HL-60/S4 treated with phorbol 12-myristate 13-acetate at 8.2 ng/mL for 4 days and 3 days (cell line): ENCODE measurements around the gene MEP1A.

Experiments used
- in situ Hi-C: fragments of 300-500 bp; cut with MboI; formaldehyde crosslinking; loops from 2 replicates; pipeline ENCODE4 v1.15.0; 2022; ENCODE audit warnings: low sequenced_read_pairs

MEP1A gene

DNA sequence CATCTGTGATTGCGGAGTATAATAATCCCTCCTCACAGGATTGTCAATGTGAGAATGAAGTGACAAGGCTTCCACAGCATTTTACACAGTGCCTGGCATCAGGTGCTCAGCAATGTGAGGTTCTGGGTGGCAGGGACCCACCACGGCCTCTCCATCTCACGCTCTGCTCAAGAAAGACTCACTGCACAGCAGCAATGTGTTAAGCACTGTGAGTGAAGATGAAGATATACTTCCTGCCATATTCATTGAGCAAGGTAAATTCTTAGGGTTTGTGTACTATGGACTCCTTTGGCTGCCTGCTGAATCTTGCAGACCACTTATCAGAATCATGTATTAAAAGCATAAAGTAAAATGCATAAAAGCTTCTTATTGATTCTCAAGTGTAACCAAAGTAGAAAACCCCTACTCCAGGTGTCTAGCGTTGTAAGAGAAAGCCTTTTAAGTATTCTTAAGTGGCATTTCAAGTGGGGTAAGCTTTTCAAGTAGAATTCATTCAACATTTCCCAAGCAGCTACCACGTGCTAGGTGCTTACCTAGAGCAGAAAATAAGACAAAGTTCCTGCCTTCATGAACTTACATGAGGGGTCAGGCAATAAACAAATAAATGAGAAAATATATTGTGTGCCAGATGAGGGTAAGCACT is 17.0 kb upstream of the MEP1A start:
- in situ Hi-C loops: loop anchor here (10.0 kb wide), 1 partner anchor 71 kb away; no protein-coding TSS in a partner anchor

DNA sequence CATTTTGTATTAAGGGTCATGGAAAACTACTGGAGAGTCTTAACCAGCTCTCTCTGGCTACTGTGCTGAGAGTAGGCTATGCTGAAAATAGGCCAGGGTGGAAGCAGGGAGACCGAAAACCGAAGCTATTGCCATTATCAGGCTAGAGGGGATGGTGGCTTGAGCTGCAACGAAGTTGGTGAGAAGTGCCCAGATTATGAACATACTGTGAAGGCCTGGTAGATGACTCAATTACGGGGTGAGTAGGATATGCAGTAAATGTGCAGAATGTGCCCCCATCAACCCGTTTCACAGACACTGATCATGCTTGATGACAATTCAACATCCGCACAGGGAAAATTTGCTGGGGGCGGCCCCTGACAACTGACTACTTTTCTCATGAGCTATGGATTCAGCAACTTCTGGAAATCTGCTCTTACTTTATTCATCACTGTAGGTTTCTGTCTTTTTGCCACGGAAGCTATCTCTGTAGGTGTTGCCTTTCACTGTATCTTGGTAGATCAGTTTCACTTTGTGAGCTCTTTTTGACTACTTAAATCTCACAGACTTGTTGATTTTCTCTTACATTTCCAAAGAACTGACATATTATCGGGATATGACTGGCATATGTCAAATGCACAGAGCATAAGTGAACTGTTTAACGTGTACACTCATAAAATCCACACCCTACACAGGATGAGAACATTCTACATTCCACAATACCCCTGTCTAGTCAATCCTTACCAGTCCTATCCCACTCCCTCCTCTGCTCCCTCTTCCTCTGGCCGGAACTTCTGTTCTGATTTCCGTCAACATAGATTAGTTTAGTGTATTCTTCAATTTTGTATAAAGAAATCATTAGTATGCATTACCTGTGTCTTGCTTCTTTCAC is 15.5 kb upstream of the MEP1A start:
- in situ Hi-C loops: loop anchor here (10.0 kb wide), 1 partner anchor 73 kb away; no protein-coding TSS in a partner anchor

DNA sequence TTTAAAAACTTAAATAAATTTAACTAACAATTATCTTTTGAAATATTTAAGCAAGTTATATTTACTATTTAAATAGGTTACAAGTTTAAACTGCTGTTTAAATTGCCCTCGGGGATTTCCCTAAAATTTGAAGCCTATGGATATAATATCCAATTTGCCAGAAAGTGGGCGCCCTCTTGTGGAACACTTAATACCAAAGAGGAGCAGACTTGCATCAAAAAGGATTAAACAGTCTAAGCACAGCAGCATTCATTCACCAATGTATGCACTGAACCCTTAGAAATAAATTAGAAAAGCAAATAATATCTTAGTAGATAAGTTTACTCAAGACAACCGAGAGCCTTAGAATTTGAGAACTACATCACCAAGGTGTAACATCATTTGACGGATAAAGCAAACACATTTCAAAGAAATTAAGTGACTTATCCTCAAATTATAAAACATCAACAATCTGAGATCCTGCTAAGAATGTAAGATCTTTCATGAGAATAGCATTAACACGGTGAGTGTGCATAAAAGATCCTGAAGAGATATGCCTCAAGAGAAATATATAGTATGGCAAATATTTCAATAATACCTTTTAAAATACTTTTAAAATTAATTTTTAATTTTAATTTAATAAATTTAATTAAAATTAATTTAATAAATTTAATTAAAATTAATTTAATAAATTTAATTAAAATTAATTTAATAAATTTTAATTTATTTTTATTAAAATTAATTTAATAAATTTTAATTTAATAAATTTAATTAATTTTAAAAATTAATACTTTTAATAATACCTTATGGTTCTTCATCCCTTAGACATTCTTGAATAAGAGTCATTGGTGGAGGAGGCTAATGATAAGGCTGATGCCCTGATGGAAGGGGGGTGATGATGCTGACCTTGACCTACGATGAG is 11.5 kb upstream of the MEP1A start:
- in situ Hi-C loops: no loop called here

DNA sequence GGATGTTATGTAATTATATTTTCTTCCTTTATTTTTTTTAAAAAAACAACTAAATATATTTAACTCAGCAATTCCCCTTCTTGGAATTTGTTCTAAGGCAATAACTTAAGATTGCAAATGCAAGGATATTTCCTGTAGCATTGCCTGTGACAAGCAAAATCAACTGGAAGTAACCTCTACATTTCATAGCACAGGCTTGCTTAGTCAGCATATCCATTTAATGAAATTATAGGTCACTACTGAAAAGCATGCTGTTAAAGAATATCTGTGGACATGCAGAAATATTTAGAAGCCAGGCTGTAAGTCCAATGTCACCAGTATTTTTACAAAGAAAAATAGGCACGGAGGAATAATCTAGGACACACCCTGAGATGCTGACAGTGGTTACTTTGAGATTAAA is 8.7 kb upstream of the MEP1A start:
- in situ Hi-C loops: no loop called here

DNA sequence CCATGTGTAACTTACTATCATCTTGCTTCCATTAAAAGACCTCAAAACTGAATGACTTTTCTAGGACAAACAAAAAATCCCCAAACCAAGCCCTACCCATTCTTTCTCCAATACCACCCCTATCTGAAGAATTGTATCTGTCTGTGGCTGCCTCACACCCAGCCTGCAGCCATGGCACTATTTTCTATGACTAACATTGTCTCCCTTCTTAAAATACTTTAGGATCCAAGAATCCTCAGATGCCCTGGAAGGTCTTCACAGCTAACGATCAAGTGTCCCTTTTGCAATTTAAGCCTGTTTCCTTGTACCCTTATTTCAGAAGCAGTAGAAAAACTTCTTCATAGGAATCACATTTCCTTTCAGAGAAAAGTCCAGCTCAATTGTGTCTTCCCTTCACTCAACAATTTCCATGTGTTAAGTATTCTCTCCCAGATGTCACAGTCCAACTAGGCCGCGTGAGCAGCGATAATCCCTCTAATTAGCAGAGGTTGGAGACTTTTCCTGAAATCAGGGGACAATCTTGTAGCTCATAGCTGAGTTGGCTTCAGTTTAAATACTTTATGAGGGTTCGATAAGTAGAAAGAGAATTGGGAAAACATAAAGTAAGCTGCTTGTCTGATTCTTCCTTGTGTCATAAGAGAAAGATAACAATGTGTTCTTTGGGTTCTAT is 5.2 kb upstream of the MEP1A start:
- in situ Hi-C loops: no loop called here

DNA sequence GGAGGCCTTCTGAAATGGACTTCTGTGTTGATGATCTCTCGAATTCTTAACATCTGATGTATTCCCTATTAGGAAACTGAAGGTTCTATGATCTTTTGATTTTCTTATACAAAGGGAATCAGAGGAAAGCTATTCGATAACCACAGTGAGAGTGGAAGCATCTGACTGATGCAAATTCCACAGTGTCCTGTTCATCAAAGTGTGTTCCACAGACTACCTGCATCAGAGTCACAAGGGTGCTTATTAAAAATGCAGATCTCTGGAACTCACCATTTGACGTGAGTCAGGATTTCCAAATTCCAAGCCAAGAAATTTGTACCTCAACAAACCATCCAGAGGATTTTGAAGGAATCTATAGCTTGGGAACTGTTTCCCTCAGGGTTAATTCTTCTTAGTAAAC is 4.4 kb upstream of the MEP1A start:
- in situ Hi-C loops: no loop called here

DNA sequence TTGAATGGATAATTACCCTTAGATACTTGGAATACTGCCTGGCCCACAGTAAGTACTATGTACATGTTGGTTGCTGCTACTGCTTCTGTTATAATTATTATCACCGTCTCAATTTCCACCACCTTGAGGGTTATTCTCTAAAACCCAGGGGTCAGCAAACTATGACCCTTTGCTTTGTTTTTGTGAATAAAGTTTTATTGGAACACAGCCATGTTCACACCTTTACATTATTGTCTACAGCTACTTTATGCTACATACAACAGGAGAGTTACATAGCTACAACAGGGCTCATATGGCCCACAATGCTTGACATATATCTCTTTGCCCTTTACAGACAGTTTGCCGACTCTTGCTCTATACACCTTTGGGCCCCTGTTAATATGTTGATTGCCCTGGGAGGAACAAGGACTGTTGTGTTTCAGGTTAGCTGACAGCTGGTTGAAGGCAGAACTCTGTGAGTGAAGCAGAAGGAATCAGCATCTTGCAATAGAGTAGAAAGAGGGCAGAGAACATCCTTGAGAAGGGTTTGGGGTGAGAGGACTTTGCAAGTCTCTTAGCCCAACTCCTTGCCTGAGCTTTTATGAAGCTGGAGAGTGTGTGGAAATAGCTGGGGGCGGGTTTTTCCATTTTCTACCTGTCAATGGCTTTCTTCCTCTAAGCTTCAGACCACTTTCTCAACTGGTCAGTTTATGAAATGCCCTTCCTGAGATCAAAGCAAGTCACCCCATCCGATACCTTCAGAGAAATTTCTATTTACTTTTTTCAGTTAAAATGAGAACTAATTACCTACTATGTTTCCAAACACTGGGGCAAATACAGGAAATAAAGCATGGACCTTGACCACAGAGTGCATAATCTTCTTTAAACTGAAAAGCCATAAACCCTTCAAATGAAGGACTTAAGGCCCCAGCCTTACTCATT is 3.5 kb upstream of the MEP1A start:
- in situ Hi-C loops: no loop called here

DNA sequence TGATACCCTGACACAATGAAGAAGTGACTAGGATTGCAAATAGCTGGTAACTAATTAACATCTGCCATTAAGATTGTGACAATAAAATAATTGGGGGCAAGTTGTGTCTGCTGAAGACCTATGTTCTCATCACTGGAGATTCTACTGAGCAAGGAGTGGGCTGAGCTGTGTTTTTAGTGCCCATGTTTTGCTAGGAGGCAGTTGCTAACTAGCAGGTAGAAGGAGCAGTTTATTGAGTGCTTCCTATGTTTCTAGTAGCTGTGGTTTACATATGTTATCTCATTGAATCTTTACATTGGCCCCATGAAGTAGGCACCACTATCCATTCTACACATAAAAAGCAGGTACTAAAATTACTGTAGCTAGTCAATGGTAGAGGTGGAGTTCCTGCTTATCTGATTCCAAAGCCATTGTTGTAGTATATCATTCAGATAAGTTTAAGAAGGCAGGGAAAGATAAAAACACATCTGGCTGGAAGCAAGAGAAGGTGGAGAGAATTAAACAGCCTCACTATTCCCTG is 2.8 kb upstream of the MEP1A start:
- in situ Hi-C loops: no loop called here

DNA sequence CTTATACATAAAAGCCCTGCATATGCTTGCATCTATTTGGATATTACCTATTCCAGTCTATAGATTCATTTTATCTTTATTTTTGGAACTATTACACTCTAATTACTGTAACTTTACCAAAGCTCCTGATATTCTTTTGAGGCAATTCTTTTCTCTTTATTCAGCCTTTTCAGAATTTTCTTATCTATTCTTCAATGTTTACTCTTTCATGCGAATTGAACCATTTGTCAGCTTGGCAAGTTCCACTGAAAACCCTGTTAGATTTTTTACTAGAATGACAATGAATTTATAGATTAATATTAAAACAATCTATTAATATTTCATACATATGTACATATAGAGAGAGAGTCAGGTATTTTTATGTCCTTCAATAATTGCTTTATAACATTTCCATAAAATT is 554 bp upstream of the MEP1A start:
- in situ Hi-C loops: no loop called here

DNA sequence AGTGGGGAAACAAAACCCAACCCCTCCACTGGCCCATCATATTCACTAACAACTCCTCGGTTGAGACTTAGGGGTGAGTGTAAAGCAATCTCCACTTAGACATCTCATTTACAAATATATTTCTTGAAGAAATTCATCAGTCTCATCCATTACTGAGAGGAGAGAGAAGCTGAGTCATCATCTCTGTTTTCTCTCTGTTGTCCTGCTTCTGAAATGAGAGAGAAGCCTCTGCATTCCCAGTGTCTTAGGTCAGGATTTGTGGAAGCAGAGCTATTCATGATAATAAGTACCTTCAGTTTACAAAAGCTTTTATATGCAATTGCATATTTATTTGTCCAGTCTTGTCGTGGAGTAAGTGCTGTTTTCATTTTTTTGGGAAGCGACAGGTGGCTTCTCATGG is 879 bp downstream of the MEP1A start:
- in situ Hi-C loops: no loop called here

DNA sequence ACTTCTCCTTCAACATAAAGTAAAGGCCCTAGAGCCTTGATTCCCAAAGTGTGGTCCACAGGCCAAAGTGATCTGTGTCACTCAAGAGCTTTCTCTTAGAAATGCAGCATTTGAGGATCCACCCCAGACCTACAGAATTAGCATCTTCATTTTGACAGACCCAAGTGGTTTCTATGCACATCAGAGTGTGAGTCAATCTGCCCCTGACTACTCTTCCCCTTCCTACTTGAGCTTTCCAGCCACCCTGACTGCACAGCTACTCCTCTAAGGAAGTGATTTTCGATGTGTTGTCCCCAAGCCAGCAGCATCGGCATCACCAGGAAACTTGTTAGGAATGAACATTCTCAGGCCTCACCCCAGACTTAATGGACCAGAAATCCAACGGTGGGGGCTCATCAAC is 2.6 kb downstream of the MEP1A start:
- in situ Hi-C loops: no loop called here

DNA sequence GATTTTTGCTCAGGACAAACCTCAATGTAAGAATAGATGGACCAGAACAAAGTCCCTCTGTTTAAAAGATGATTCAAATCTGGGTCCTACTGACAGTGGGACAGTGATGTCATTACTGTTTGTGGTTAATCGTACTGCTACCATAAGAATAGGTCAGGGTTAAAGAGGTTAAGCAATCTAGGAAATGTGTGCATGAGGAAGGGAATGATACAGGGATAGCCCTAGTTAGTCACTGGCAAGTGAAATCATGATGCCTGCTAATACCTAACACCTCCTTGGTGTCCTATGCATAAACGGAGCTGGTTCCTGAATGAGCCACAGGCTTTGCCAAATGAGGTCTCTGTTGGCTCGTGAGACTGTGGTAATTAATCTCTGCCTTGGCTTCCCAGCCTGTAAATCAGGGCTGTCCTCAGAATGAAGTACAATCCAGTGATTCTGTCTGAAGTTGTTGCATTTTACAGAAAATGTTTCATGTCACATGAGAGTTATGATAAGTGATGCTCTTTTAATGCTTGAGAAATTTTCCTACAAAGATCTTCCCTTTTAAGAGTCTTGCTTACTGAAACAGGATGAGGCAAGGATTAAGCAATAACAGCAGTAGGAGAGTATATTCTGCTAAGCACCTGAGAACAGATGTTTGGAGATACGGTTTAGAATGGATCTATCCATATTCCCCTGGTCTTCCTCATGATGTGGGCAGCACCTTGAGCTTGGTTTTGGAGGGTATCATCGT is 3.8 kb downstream of the MEP1A start:
- in situ Hi-C loops: no loop called here

DNA sequence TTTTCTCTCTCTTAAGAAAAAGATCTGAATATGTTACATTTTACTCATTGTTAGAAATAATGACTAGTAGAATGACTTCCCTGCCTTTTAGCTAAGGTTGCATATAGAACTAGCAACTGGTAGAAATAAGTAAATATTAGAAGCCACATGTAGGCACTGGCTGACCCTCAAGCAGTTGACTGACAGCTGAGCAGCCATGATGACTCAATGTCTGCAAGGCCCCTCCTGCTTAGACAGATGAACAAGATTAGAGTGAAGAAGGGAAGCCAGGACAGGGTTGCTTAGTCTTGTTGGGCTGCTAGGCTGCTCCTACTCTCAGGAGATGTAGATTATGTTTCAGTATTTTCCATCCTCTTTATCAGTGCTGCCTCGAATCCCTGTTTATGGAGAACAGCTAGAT is 6.5 kb downstream of the MEP1A start:
- in situ Hi-C loops: no loop called here

DNA sequence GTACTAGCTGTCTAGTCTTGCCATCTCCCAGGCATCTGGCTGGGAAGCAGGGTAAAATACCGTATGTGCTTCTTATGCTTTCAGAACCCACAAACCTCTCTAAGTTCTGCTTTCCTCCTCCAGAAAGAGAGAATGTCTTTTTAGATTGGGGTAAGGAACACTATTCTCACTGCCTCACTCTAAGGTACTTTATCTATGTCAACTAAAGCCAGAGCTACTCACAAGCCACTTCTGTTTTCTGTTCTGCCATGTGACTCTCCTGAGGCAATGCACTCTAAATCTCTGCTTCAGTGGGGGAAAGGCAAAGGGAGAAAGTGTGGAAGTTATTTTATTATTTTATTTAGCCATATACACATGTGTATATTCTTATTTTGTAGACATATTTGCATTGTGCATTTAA is 15.6 kb downstream of the MEP1A start:
- in situ Hi-C loops: no loop called here

DNA sequence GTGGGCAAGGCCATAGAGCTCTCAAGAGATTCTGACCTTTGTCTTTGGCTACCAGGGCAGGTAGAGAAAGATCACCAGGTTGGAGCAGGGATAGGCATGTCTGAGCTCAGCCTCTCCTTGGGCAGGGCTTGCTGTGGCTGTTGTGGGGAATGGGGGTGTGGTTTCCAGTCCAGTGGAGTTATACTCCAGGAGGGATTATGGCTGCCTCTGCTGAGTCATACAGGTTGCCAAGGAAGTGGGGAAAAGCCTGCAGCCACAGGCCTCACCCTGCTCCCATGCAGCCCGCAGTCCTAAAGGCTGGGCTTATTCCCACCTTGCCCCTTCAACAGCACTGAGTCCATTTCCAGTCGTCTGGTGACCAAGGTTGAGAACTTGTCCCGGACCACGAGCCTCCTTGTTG is 21.9 kb downstream of the MEP1A start:
- in situ Hi-C loops: no loop called here

DNA sequence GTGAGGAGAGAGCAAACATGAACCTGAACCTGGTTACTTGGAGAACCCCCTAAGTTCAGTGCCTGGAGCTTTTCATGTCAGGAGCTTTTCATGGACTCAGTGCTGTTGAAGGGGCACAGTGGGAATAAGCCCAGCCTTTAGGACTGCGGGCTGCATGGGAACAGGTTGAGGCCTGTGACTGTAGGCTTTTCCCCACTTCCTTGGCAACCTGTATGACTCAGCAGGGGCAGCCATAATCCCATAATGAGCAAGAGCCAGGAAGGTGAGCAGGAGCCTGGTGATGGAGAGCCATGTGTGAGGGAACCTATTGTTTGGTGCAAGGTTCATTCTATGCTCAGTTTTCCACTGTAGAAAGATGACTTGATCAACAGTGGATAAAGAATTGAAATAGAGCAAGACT is 23.4 kb downstream of the MEP1A start:
- in situ Hi-C loops: no loop called here

DNA sequence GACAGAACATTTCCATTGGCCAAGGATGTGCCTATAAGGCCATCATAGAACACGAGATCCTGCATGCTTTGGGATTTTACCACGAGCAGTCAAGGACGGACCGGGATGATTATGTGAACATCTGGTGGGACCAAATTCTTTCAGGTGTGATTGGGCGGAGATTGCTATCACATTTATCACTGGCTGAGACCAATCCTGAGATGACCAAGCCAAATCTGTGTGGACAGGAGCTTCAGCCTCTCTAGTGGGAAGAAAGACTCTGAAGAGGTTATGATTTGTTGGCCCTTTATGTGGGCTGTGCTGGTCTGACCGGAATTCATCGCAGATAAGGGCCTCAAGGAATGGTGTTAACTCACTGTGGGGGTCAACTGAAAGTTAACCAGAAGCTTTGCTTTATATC is 26.4 kb downstream of the MEP1A start:
- in situ Hi-C loops: no loop called here

DNA sequence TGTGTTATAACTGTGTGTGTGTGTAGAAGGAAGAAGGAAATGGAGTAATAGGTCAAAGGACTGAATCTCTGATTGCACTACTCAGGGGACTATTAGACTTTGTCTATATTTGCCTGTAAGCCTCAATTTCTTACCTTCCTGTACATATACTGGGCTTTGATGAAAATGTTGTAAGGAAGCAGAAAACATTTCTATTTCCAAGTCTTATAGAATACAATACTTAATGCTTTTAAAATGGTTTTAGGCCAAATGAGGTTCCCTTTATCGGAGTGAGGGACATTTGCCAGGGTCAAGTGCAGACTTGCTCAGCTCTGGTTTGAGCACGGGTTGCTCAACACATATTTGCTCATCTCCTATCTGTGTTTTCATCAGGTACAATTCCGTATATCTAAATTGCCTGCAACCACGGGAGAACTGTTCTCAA is 28.3 kb downstream of the MEP1A start:
- in situ Hi-C loops: no loop called here

DNA sequence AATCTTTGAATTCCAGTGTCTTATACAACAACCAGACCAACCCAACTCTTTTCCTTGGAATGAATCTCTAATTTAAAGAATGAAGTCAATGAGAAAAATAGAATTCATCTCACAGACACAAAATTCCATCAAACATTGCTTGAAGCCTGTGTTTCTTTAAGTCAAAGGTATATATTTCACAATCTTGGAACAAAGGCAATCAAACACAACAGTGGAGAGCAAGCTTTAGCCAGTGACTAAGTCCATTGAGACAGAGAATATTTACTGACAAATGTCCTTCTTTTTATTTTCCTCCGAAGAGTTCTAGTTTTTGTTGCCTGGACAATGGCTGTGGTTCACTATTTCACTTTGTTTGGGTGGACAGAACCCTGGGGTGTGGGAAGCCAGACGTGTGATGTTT is 35.8 kb downstream of the MEP1A start:
- in situ Hi-C loops: no loop called here
